ENCODE results near the gene CLTA.
"Not testable (repeated sequence)": the region's sequence is repeated elsewhere in the genome, so short reads cannot be mapped to it uniquely, and the experiment has no call there.

DNA sequence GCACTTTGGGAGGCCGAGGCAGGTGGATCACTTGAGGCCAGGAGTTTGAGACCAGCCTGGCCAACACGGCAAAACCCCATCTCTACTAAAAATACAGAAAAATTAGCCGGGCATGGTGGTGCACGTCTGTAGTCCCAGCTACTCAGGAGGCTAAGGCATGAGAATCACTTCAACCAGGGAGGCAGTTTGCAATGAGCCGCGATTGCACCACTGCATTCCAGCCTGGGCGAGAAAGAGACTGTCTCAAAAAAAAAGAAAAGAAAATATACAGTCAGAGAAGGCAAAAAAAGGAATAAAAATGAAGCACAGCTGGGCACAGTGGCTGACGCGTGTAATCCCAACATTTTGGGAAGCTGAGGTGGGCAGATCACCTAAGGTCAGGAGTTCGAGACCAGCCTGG is 14.2 kb upstream of the CLTA start:
- not testable (repeated sequence) for TF ChIP-seq RCOR1 (IDR thresholded peaks at IDR 0.05; ENCODE audit: low read depth, low read length); GATA3 (IDR thresholded peaks at IDR 0.05; ENCODE audit: borderline replicate concordance)

Data from A549 (cell line).